ENCODE data around the gene HOXB4.

The HOXB4 gene

GRCh38 chr17:48577946-48578615 is at the start of gene HOXB4:
HOXB4 (minus strand) TSS chr17:48578350; CDS start chr17:48578319, 31 bp downstream.
- peak; percentile 78 for DNase-seq

- no peak for DNase-seq
Observed at GRCh38 chr17:48627118-48627597, 49.0 kb upstream of the HOXB4 start.

GRCh38 chr17:48626245-48627117 is 48.3 kb upstream of the HOXB4 start, which contains the start of gene HOXB9:
HOXB9 (minus strand) TSS chr17:48626358; CDS start chr17:48626269, 89 bp downstream.
- peak; percentile 34 for DNase-seq

GRCh38 chr17:48625495-48626244 is 47.5 kb upstream of the HOXB4 start:
- peak; percentile 31 for DNase-seq

DNA sequence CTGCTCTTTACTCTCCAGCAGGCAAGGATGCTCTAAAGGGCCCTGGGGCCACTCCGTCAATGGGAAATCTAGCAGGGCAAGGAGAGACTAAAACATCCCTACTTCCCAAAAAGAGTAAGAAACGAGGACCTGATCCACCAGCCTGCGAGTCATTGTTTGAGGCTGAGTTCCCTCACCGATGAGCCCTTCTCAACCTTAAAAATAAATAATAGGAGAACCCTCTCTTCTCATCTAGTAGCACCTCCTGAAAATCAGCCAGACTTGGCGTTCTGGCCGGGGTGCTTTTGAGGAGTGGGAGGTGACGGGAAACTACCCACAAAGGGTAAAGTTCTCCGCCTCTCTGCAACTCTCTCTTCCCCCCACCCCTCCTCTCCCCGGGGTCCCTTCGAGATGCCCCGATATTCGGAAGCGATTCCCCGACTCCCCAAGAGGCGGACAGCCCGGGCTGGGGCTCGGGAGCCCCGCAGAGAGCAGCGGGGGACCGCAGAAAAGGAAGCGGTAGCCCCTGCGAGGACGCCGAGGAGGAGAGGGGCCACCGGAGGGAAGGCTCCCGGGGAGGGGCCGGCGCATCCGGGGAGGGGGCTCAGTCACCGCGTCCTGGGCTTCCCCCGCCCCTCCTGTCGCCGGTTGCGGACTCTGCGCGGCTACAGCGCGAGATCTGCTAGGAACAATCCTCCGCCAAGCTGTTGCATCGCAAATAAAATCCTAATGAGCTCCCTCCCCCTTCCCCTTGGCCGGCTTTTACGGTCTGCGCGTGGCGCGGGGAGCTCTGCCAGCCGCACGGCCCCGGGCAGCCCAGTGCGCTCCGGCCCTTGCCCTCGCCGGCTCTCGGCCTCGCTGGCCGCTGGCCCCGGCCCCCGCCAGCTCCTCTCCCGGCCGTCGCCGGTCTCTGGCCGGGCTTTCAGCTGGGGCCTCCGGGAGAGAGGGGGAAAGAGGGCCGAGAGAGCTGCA is 46.7 kb upstream of the HOXB4 start:
- DNase-seq = peak; percentile 36

GRCh38 chr17:48624118-48624517 is 46.0 kb upstream of the HOXB4 start:
- DNase-seq = no peak

DNA sequence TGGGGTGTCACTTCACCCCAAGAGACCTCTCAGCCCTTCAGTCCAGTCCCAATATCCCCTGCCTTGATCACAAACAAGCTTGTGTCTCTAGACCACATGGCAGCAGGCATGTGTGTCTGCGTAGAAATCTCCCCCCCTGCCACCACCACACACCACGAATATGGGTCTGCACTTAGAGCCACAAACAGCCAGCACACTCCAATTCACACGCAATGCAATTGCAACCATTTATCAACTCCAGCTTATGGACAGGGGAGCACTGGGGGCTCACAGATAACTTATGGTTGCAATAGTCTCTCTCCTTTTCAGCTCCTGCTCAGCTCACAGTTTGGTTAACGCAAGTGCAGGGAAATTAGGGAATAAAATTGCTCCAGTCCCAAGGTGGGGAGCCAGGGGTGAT is 45.4 kb upstream of the HOXB4 start:
- DNase-seq = no peak

DNA sequence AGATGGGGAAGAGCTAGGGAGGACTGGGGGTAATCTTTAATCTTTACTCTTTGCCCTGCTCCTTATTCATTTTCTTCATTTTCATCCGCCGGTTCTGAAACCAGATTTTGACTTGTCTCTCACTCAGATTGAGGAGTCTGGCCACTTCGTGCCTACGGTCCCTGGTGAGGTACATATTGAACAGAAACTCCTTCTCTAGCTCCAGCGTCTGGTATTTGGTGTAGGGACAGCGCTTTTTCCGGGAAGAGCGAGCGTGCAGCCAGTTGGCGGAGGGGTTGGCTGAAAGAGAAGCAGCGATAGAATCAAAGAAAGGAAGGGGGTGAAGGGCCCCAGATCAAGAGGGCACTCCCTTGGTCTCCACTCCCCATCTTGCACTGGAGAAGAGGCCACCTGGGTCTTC is 44.7 kb upstream of the HOXB4 start:
- DNase-seq = no peak

- no peak for DNase-seq
Observed at GRCh38 chr17:48621410-48622392, 43.6 kb upstream of the HOXB4 start.

- no peak for DNase-seq
Observed at GRCh38 chr17:48620461-48621139, 42.5 kb upstream of the HOXB4 start.

- no peak for DNase-seq
Observed at GRCh38 chr17:48619826-48620449, 41.8 kb upstream of the HOXB4 start.

- DNase-seq = peak; percentile 74
Observed at GRCh38 chr17:48618256-48618896, 40.2 kb upstream of the HOXB4 start.

DNA sequence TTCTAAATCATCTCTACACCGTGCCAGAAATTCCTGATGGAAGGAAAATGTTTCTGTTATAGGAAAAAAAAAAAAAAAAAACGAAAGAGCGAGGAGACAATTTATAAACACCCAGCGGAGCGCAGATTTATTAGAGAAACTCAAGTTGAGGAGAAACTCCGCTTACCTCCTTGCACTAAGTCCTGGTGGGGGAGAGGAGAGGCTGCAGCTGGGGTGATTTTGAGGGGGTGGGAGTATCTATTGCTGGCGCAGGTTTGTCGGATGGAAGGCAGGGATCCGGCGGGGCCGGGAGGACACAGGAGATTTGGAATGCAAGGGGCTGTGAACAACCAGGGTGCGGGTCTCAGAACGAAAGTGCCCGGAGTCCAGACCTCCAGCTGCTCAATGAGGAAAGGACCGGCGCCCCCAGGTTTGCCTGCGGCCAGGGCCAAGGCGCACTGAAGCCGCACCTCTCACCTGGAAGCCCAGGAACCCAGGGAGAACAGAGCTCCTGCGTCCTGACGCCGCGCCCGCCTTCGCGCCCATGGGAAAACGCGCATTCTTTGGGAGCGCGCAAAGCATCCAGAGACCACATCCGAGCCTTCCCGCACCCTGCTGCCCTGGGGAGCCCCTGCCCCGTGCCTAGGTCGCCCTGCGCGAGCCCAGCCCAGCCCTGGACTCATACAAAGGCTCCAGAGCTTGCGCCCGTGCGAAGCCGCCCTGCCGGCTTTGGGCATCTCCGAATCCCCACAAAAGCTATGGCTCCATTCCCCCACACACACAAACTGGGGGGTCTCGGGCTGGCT is 39.5 kb upstream of the HOXB4 start:
- DNase-seq = no peak

- DNase-seq = no peak
Observed at GRCh38 chr17:48616717-48617470, 38.7 kb upstream of the HOXB4 start.

- DNase-seq = no peak
Observed at GRCh38 chr17:48615963-48616716, 38.0 kb upstream of the HOXB4 start.

All from NCI-H1105 treated with DMSO at 0.1 percent for 48 hours (cell line).